Activated T-cell treated with anti-CD3 and anti-CD28 coated beads, Interleukin-2, amount 50 U/mL, for 48 hours (primary cell): ENCODE measurements around the gene RAB37.

Experiments
- DNase-seq, 2 experiments: peaks; one replicate each; pipeline ENCODE4 v3.0.0-alpha.2; 2020

Gene RAB37

GRCh38 chr17:74764751-74765286 is 27.8 kb downstream of the RAB37 start:
- DNase-seq = no peak

GRCh38 chr17:74766413-74766812 is 29.4 kb downstream of the RAB37 start:
- no peak for DNase-seq

- no peak for DNase-seq
Measured at GRCh38 chr17:74767111-74767516, 30.1 kb downstream of the RAB37 start.

GRCh38 chr17:74768069-74768762 is 31.2 kb downstream of the RAB37 start:
- no peak for DNase-seq

- DNase-seq = no peak
Measured at GRCh38 chr17:74768763-74769114, 31.7 kb downstream of the RAB37 start.

GRCh38 chr17:74769266-74769855 is 32.3 kb downstream of the RAB37 start:
- no peak for DNase-seq

- DNase-seq = peak in 1 of 2 experiments; percentile 19
Measured at GRCh38 chr17:74769856-74770497, 32.9 kb downstream of the RAB37 start.

GRCh38 chr17:74770498-74771318 is 33.7 kb downstream of the RAB37 start:
- peak; percentile 78 to 80 for DNase-seq

- DNase-seq = no peak
Measured at GRCh38 chr17:74771319-74771914, 34.4 kb downstream of the RAB37 start.

- no peak for DNase-seq
Measured at GRCh38 chr17:74772053-74772452, 35.0 kb downstream of the RAB37 start.

GRCh38 chr17:74773414-74773813 is 36.4 kb downstream of the RAB37 start:
- no peak for DNase-seq

GRCh38 chr17:74773871-74774286 is 36.8 kb downstream of the RAB37 start:
- DNase-seq = no peak

GRCh38 chr17:74775409-74776043 is 38.5 kb downstream of the RAB37 start:
- no peak for DNase-seq

GRCh38 chr17:74776044-74776962 is 39.2 kb downstream of the RAB37 start, which contains the start of gene NAT9:
Gene NAT9, minus strand, starts transcription at chr17:74776345. Its CDS starts 647 bp downstream, at chr17:74775698.
- DNase-seq = peak; percentile 99 to 100

- no peak for DNase-seq
Measured at GRCh38 chr17:74776990-74777389, 39.9 kb downstream of the RAB37 start.

- no peak for DNase-seq
Measured at GRCh38 chr17:74777901-74778515, 41.0 kb downstream of the RAB37 start.

GRCh38 chr17:74778960-74779359 is 41.9 kb downstream of the RAB37 start:
- DNase-seq = no peak

- peak in 1 of 2 experiments; percentile 44 for DNase-seq
Measured at GRCh38 chr17:74779501-74779900, 42.4 kb downstream of the RAB37 start.

GRCh38 chr17:74779948-74780400 is 42.9 kb downstream of the RAB37 start:
- DNase-seq = peak; percentile 64 to 76
